IPS-18a (cell line): ENCODE measurements around the gene HSP90AA1.
"Not testable (repeated sequence)": the region's sequence is repeated elsewhere in the genome, so short reads cannot be mapped to it uniquely, and the experiment has no call there.

ENCODE experiments used
- H3K27ac ChIP-seq: one replicate; pipeline ENCODE4 v1.5.1; 2013; ENCODE audit warnings: low read length
- H3K27me3 ChIP-seq: one replicate; pipeline ENCODE4 v1.6.1; 2013; ENCODE audit warnings: mild to moderate bottlenecking, low read length; ENCODE audit not compliant: control insufficient read depth, insufficient read depth
- H3K36me3 ChIP-seq: one replicate; pipeline ENCODE4 v1.6.1; 2013; ENCODE audit warnings: low read depth, low read length; ENCODE audit not compliant: control insufficient read depth
- H3K4me1 ChIP-seq: one replicate; pipeline ENCODE4 v1.6.1; 2013; ENCODE audit warnings: low read depth, low read length; ENCODE audit not compliant: control insufficient read depth
- H3K4me3 ChIP-seq: one replicate; pipeline ENCODE4 v1.5.1; 2013; ENCODE audit warnings: low read length
- H3K9ac ChIP-seq: one replicate; pipeline ENCODE4 v1.6.1; 2013; ENCODE audit warnings: mild to moderate bottlenecking, low read length, moderate library complexity
- H3K9me3 ChIP-seq: one replicate; pipeline ENCODE4 v1.6.1; 2013; ENCODE audit warnings: low read depth, low read length; ENCODE audit not compliant: control insufficient read depth

The HSP90AA1 gene

GRCh38 chr14:102086972-102087761 is at the start of gene HSP90AA1:
TSS of gene HSP90AA1 (minus strand) at chr14:102087044. CDS start at chr14:102086378, 666 bp downstream.
- Histone ChIP-seq H3K36me3 (peaks cover 37% of the 10 kb centered on the region), H3K4me3 (peak within 1 kb of the TSS; percentile 93), H3K9ac (peak within 1 kb of the TSS; percentile 97), H3K27ac (peak within 1 kb of the TSS; percentile 83), H3K27me3 (no peaks in the 10 kb centered on the region), H3K9me3 (no peaks in the 10 kb centered on the region), H3K4me1 (peaks cover 15% of the 10 kb centered on the region)

DNA sequence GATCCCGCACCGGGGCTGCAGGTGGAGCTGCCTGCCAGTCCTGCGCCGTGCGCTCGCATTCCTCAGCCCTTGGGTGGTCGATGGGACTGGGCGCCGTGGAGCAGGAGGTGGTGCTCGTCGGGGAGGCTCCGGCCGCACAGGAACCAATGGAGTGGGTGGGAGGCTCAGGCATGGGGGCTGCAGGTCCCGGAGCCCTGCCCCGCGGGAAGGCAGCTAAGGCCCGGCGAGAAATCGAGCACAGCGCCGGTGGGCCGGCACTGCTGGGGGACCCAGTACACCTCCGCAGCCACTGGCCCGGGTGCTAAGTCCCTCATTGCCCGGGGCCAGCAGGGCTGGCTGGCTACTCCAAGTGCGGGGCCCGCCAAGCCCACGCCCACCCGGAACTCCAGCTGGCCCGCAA is 48.6 kb upstream of the HSP90AA1 start:
- H3K9ac ChIP-seq, H3K4me3 ChIP-seq, H3K36me3 ChIP-seq, H3K27ac ChIP-seq, H3K4me1 ChIP-seq, H3K9me3 ChIP-seq, H3K27me3 ChIP-seq: not testable (repeated sequence)

GRCh38 chr14:102134719-102135118 is 47.9 kb upstream of the HSP90AA1 start:
- not testable (repeated sequence) for H3K4me3 ChIP-seq, H3K36me3 ChIP-seq, H3K27me3 ChIP-seq, H3K9ac ChIP-seq, H3K4me1 ChIP-seq, H3K9me3 ChIP-seq, H3K27ac ChIP-seq

- H3K27me3 ChIP-seq, H3K27ac ChIP-seq, H3K9me3 ChIP-seq, H3K4me3 ChIP-seq, H3K4me1 ChIP-seq, H3K36me3 ChIP-seq, H3K9ac ChIP-seq: not testable (repeated sequence)
These were observed 47.2 kb upstream of the HSP90AA1 start for GRCh38 chr14:102134021-102134420.

GRCh38 chr14:102131741-102132140 is 44.9 kb upstream of the HSP90AA1 start:
- Histone ChIP-seq H3K27ac (no peak overlapping the region), H3K27me3 (no peaks in the 10 kb centered on the region), H3K4me3 (no peak overlapping the region), H3K4me1 (no peaks in the 10 kb centered on the region), H3K9ac (no peak overlapping the region), H3K36me3 (no peaks in the 10 kb centered on the region), H3K9me3 (no peaks in the 10 kb centered on the region)

GRCh38 chr14:102126807-102127455 is 40.1 kb upstream of the HSP90AA1 start:
- Histone ChIP-seq H3K4me1 (no peaks in the 10 kb centered on the region), H3K27me3 (no peaks in the 10 kb centered on the region), H3K9me3 (no peaks in the 10 kb centered on the region), H3K27ac (no peak overlapping the region), H3K36me3 (no peaks in the 10 kb centered on the region), H3K9ac (no peak overlapping the region), H3K4me3 (no peak overlapping the region)

DNA sequence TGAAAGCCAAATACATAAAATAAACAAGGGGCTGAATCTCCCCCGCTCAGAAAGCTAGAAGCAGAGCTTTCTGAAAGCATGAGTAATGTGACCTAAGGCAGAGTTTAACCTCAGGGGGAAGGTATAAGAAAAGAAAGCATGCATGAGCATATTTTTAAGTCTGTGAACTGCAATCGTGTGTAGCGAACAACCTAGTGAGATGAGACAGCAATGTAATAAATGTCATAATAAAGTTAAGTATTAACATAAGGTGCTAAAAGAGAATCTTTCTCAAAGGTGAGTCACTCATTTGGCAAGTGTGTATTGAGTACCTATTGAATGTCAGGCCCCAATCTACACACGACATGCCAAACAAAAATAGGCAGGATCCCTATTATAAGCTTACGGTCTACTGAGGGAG is 38.7 kb upstream of the HSP90AA1 start:
- Histone ChIP-seq H3K4me3 (no peak overlapping the region), H3K9ac (no peak overlapping the region)

GRCh38 chr14:102124419-102124818 is 37.6 kb upstream of the HSP90AA1 start:
- Histone ChIP-seq H3K27me3 (no peaks in the 10 kb centered on the region), H3K4me3 (no peak overlapping the region), H3K27ac (no peak overlapping the region), H3K36me3 (no peaks in the 10 kb centered on the region), H3K9ac (no peak overlapping the region), H3K4me1 (no peaks in the 10 kb centered on the region), H3K9me3 (no peaks in the 10 kb centered on the region)

More for the DNA sequence above, 38.7 kb upstream of the HSP90AA1 start:
- no peaks in the 10 kb centered on the region for H3K4me1 ChIP-seq
- no peaks in the 10 kb centered on the region for H3K27me3 ChIP-seq
- no peaks in the 10 kb centered on the region for H3K36me3 ChIP-seq
- no peak overlapping the region for H3K27ac ChIP-seq
- H3K9me3 ChIP-seq, result no peaks in the 10 kb centered on the region

GRCh38 chr14:102121567-102121966 is 34.7 kb upstream of the HSP90AA1 start:
- H3K36me3 ChIP-seq, result no peaks in the 10 kb centered on the region
- H3K4me3 ChIP-seq, result no peak overlapping the region
- H3K9ac ChIP-seq, result no peak overlapping the region
- H3K9me3 ChIP-seq, result no peaks in the 10 kb centered on the region
- H3K27ac ChIP-seq, result no peak overlapping the region
- no peaks in the 10 kb centered on the region for H3K27me3 ChIP-seq
- no peaks in the 10 kb centered on the region for H3K4me1 ChIP-seq

GRCh38 chr14:102120888-102121287 is 34.0 kb upstream of the HSP90AA1 start:
- no peak overlapping the region for H3K9ac ChIP-seq
- H3K27ac ChIP-seq, result no peak overlapping the region
- no peaks in the 10 kb centered on the region for H3K9me3 ChIP-seq
- H3K36me3 ChIP-seq, result no peaks in the 10 kb centered on the region
- H3K4me1 ChIP-seq, result no peaks in the 10 kb centered on the region
- H3K4me3 ChIP-seq, result no peak overlapping the region
- no peaks in the 10 kb centered on the region for H3K27me3 ChIP-seq

- Histone ChIP-seq H3K36me3 (no peaks in the 10 kb centered on the region), H3K27me3 (no peaks in the 10 kb centered on the region), H3K4me3 (no peak overlapping the region), H3K9me3 (no peaks in the 10 kb centered on the region), H3K4me1 (no peaks in the 10 kb centered on the region), H3K27ac (no peak overlapping the region), H3K9ac (no peak overlapping the region)
These were observed 31.0 kb upstream of the HSP90AA1 start for GRCh38 chr14:102117852-102118251.
